Amygdala (tissue), 56 donors: ENCODE results near the gene NAA20.

ENCODE experiments used
- DNase-seq, 56 donors: peaks; one replicate each; lab custom pipeline; 2025; lab: John Stamatoyannopoulos, UW

The NAA20 gene, protein sequence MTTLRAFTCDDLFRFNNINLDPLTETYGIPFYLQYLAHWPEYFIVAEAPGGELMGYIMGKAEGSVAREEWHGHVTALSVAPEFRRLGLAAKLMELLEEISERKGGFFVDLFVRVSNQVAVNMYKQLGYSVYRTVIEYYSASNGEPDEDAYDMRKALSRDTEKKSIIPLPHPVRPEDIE

GRCh38 chr20:20017001-20017843, at the start of gene NAA20:
NAA20 (plus strand) TSS chr20:20017362; CDS start chr20:20017397, 35 bp downstream.
- peak; percentile 36 to 97 (median 88) for DNase-seq

- DNase-seq, result no peak
Measured at GRCh38 chr20:19967445-19967844, 49.7 kb upstream of the NAA20 start.

DNA sequence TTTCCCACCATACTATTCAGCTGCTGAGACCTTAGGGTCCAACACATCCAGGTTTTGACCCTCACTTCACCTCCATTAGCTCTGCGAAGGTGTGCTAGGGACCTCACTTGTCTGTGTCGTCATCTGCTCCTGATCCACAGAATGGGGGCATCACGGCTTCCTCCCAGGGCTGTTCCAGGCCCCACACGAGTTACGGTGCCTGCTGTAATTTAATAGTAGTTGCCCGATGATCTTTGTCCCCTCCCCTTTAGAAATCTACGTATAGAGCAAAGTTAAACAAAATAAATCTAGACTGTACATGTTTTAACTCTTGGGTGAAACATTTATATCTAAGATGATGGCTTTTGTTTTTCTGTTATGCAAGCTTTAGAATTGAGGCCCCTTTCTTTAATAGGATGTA, 49.1 kb upstream of the NAA20 start:
- DNase-seq, result no peak

- no peak for DNase-seq
Measured at GRCh38 chr20:19968466-19969073, 48.6 kb upstream of the NAA20 start.

DNA sequence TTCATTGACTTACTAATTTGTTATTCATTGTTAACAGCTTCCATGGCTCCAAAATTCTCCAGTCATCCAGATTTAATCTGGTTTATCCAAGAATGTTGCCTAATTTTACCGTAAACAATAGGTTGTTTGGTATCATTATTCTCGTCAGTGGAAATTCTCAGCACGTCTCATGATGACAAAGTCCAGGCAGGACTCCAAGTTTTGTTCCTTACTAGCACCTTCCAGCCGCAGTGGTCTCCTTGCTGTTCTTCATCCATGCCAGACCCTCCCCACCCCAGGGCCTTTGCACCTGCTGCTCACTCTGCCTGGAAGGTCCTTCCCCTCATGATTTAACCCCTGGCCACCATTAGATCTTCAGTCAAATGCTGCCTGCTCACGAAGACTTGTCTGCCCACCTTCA, 48.1 kb upstream of the NAA20 start:
- peak in 1 of 56 donors; percentile 14 for DNase-seq

- no peak for DNase-seq
Measured at GRCh38 chr20:19969507-19970255, 47.5 kb upstream of the NAA20 start.

DNA sequence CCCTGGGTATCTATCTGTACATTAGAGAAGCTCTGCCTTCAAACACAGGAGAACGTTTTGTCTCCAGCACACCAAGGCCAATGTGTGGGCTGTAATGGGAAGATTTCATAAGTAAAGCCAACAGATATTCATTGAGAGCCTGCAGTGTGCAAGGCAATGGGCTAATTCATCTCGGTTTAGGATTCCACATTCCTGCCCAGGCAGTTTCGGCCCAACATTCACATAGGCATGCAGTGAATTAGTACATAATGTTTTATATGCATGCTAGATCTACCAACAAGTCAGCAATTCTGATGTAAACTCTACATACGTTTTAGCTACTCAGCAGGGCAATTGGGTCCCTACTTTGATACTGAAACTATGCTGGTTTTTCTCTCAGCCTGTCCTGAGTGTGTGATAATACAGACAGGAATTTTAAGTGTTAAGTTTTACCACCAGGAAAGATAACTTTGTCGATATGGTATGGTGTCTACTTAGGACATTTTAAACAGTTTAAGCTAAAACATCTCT, 46.9 kb upstream of the NAA20 start:
- no peak for DNase-seq

DNA sequence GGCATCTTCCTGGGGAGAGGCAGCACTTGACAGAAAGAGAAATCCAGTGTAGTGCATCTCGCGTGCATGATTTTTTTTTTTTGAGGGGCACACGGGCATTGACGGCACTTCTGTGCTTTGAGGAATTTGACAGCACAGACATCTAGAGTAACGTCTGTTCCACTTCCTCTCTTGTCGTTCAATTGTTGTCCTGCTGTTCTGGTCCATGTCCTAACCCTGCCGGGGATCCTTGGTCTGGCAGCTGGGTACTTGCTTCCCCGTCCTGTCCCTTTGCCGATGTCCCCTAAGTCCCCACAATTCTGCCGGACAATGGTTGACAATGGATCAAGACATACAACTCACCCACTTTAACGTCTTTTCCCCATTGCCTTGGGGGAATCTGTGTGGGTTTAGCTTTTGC, 46.0 kb upstream of the NAA20 start:
- no peak for DNase-seq

DNA sequence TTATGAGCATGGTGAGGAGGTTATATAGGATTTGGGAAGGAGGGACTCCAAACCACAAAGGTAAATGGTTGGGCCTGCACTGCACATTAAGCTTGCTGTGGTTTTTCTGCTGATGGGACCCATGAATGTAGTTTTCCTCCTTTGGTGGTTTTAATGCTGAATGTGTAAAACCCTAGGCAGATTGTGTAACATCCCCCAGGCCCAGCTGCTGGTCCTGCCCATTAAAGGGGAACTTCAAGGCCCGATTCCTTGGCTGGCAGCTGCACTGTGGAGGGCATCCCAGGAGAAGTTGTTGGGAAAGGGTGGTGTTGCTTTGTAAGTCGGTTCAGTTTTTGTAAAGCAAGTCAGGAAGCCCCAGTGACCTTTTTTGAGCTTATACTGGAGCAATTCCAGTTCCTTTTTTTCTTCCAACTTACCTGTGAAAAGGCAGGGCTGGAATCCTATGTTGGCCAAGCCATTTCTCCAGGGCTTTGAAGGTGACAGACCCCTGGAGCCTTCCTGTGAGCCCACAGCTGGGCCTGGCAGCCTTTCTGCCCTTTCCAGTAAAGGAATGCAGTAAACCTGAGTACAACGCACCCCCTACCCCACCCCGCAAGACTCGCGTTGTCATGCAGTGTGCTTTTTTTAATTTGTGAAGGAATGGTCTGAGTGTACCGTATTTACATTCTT, 43.1 kb upstream of the NAA20 start:
- DNase-seq, result peak in 30 of 56 donors; percentile 12 to 60 (median 37)

- DNase-seq, result peak in 55 of 56 donors; percentile 49 to 93 (median 83)
Measured at GRCh38 chr20:19974630-19975435, 42.3 kb upstream of the NAA20 start.

GRCh38 chr20:19975436-19975799, 41.7 kb upstream of the NAA20 start:
- DNase-seq, result peak in 8 of 56 donors; percentile 51 to 73 (median 62)

GRCh38 chr20:19975901-19976300, 41.3 kb upstream of the NAA20 start:
- DNase-seq, result peak in 15 of 56 donors; percentile 11 to 49 (median 30)

- DNase-seq, result peak in 35 of 56 donors; percentile 16 to 75 (median 48)
Measured at GRCh38 chr20:19976595-19977372, 40.4 kb upstream of the NAA20 start.

DNA sequence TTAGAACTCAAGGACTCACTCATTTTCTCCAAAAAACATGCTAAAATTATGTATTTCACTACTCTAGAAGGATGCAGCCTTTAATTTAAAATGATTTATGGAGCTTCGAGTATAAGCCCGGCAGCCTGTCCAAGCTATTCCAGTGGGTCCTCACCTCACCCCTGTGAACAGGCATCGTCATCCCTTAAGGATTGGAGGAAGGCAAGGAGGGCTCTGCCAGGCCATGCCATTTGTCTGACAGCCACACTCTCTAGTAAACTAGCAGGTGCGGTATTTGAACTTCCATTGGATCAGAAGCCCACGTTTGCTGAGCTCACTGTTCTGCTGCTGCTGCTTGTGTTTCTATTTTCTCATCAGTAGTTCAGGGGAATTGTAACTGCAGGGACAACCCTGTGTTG, 39.8 kb upstream of the NAA20 start:
- DNase-seq, result no peak

DNA sequence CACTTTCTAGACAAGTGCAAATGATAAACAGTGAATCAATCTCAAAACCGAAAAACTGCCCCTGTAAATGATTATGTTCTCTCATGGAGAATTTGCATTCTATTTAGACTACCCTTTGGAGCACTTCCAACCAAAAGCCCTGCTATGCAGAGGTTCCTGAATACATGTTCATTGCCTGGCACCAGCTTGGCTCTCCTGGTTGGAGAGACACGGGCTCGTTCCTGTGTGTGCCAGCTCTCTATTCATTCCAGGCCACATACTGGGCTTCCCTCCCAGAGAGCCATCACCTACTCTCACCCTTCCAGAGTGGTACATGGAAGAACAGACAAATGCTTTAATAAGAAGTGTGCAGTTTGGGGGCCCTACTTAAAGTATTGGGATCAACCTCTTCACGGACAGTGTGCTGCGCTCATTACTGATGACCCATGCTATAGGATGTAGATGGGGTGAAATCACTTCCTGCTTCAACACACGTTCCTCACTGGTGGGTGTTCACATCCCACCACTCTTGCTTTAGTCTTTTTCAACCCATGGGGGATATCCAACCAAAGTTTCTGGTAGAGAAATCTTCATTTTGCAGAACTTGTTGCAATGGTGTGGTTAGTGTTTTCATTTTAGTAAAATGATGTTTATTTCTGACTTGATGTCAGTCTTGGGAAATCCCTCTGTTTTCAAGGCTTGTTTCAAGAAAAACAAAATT, 38.5 kb upstream of the NAA20 start:
- DNase-seq, result peak in 3 of 56 donors; percentile 20 to 58 (median 37)

DNA sequence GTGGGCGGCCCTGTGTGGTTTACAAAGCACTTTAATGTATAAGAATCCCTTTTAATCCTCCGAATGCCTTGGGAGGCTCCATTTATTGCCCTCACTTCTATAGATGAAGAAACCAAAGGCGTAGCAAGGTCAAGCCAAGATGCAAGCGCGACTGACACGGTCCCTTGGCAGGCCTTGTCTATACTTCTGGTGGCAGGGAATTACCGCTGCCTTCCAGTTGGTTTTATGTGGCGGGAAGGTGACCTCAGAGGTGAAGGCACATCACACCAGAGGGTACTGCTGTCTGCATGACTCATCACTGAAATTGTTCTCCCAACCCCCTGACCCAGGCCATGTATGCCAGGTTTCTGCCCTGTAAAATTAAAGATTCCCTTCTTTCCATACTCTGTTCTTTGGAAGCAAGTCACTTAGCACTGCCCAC, 36.1 kb upstream of the NAA20 start:
- no peak for DNase-seq

- peak in 4 of 56 donors; percentile 23 to 42 (median 36) for DNase-seq
Measured at GRCh38 chr20:19986419-19986818, 30.7 kb upstream of the NAA20 start.

DNA sequence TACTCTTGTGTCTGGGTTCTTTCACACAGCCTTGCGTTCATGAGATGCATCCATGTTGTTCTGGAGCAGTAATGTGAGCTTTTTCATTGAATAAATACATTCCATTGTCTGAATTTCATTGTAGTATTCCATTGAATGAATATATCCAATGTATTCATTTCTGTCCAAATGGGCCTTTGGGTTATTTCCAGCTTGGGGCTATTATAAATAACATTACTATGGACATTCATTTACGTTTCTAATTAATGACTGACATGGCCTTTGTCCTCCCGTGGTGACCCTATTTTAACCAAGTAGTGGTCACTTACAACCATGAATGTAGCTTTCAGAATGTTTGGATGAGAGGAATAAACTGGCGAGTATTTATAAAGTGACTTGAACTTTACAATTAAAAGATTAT, 30.1 kb upstream of the NAA20 start:
- DNase-seq, result no peak
